GM23248 (cell line): ENCODE data around the gene EDC4.

ENCODE experiments used
- EZH2 ChIP-seq: fragments of 200-600 bp; sonication (generic); IDR thresholded peaks from 2 replicates; pipeline ENCODE4 v1.6.1; 2018; ENCODE audit warnings: antibody characterized with exemption, mild to moderate bottlenecking; ENCODE audit not compliant: insufficient read depth, poor library complexity, severe bottlenecking
- EZH2phosphoT487 ChIP-seq: fragments of 200-600 bp; sonication (generic); IDR thresholded peaks from 2 replicates; pipeline ENCODE4 v1.6.1; 2018; ENCODE audit warnings: antibody characterized with exemption, moderate library complexity, mild to moderate bottlenecking, low read depth; ENCODE audit not compliant: insufficient read depth

DNA sequence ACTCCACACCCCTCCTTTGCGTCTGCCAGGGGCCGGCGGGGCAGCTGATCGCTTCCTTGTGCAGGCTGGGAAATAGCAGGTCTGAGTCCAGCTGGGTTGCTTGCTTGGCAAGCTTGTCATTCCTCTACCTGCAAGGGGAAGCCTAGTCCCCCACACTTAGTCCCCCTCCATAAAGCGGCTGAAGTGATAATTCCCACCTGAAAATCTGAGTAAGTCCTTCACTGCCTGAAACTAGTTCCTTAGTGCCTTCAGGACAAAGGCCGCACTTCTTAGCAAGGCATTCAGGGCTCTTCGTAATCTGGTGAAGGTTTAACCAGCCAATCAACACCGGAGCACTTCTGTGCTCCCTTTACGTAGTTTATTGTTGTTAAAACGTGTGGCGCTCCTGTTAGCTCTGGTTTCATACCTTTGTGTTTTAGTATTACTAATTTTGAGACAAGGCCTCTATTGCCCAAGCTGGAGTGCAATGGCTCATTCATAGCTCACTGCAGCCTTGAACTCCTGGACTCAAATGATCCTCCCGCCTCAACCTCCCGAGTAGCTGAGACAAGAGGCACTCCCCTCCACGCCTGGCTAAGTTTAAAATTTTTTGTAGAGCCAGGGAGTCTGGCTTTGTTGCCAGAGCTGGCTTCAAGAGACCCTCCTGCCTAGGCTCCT is 21.0 kb downstream of the EDC4 start:
- no peak for TF ChIP-seq EZH2
- TF ChIP-seq EZH2phosphoT487: no peak
